RWPE2 (cell line): ENCODE measurements around the gene CXorf49.

Experiments
- ATAC-seq: fragments of 200-7000 bp; cut with Tn5 transposase; 3 replicates; pipeline ENCODE4 v1.9.1; 2021; ENCODE audit warnings: low read depth
- DNase-seq: peaks from one replicate; pipeline ENCODE4 v3.0.0-alpha.2; 2020; ENCODE audit warnings: low spot score
- H3K27ac ChIP-seq: fragments of 450-650 bp; 2 replicates; pipeline ENCODE4 v1.5.1; 2017; ENCODE audit warnings: mild to moderate bottlenecking; ENCODE audit not compliant: poor library complexity, severe bottlenecking
- H3K27me3 ChIP-seq: fragments of 250-450 bp; sonication (Bioruptor Pico); 2 replicates; pipeline ENCODE4 v1.5.1; 2021; ENCODE audit warnings: mild to moderate bottlenecking, moderate library complexity; ENCODE audit not compliant: insufficient read depth, poor library complexity, severe bottlenecking
- H3K36me3 ChIP-seq: fragments of 250-450 bp; sonication (Bioruptor Pico); 2 replicates; pipeline ENCODE4 v1.5.1; 2020; ENCODE audit warnings: low read depth, mild to moderate bottlenecking, moderate library complexity
- H3K4me1 ChIP-seq: fragments of 250-450 bp; sonication (Bioruptor Pico); 2 replicates; pipeline ENCODE4 v1.5.1; 2021; ENCODE audit warnings: mild to moderate bottlenecking, moderate library complexity; ENCODE audit not compliant: insufficient read depth, poor library complexity, severe bottlenecking
- H3K4me3 ChIP-seq: fragments of 250-450 bp; sonication (Bioruptor Pico); 2 replicates; pipeline ENCODE4 v1.5.1; 2021; ENCODE audit warnings: mild to moderate bottlenecking, moderate library complexity; ENCODE audit not compliant: severe bottlenecking
- H3K9me3 ChIP-seq: fragments of 250-450 bp; sonication (Bioruptor Pico); 2 replicates; pipeline ENCODE4 v1.5.1; 2021; ENCODE audit warnings: mild to moderate bottlenecking, moderate library complexity; ENCODE audit not compliant: severe bottlenecking
- CTCF ChIP-seq: fragments of 450-650 bp; IDR thresholded peaks from one replicate; pipeline ENCODE4 v1.5.1; 2017; ENCODE audit warnings: mild to moderate bottlenecking, moderate library complexity; ENCODE audit not compliant: poor library complexity, severe bottlenecking

Gene CXorf49

GRCh38 chrX:71667328-71668247, 50.5 kb downstream of the CXorf49 start, which contains the start of gene LOC101059915:
Gene LOC101059915, plus strand, starts transcription at chrX:71667546.
- ATAC-seq = no peak
- no peak for TF ChIP-seq CTCF

GRCh38 chrX:71666240-71667223, 51.6 kb downstream of the CXorf49 start:
- no peak for TF ChIP-seq CTCF
- Histone ChIP-seq H3K4me3 (no peak overlapping the region), H3K36me3 (no peaks in the 10 kb centered on the region), H3K27me3 (no peaks in the 10 kb centered on the region), H3K4me1 (no peaks in the 10 kb centered on the region), H3K9me3 (no peaks in the 10 kb centered on the region), H3K27ac (no peak overlapping the region)
- DNase-seq (no peak), ATAC-seq (no peak)

More at GRCh38 chrX:71667328-71668247, 50.5 kb downstream of the CXorf49 start, which contains the start of gene LOC101059915:
- no peak within 1 kb of the TSS for H3K4me3 ChIP-seq
- H3K27me3 ChIP-seq = no peaks in the 10 kb centered on the region
- no peaks in the 10 kb centered on the region for H3K4me1 ChIP-seq
- no peaks in the 10 kb centered on the region for H3K9me3 ChIP-seq
- no peak for DNase-seq
- H3K36me3 ChIP-seq = no peaks in the 10 kb centered on the region
- H3K27ac ChIP-seq = no peak within 1 kb of the TSS

- H3K27me3 ChIP-seq = no peaks in the 10 kb centered on the region
- H3K27ac ChIP-seq = no peak overlapping the region
- DNase-seq (no peak), ATAC-seq (no peak)
- H3K4me3 ChIP-seq = no peak overlapping the region
- no peak for TF ChIP-seq CTCF
- no peaks in the 10 kb centered on the region for H3K36me3 ChIP-seq
- no peaks in the 10 kb centered on the region for H3K4me1 ChIP-seq
- H3K9me3 ChIP-seq = no peaks in the 10 kb centered on the region
Measured at GRCh38 chrX:71665747-71666146, 52.3 kb downstream of the CXorf49 start.

GRCh38 chrX:71664889-71665491, 53.1 kb downstream of the CXorf49 start:
- no peak overlapping the region for H3K4me3 ChIP-seq

More at GRCh38 chrX:71664889-71665491, 53.1 kb downstream of the CXorf49 start:
- H3K36me3 ChIP-seq = no peaks in the 10 kb centered on the region
- ATAC-seq = no peak
- no peaks in the 10 kb centered on the region for H3K4me1 ChIP-seq
- DNase-seq = no peak
- H3K27me3 ChIP-seq = no peaks in the 10 kb centered on the region
- no peak for TF ChIP-seq CTCF
- no peak overlapping the region for H3K27ac ChIP-seq
- H3K9me3 ChIP-seq = no peaks in the 10 kb centered on the region
